Osteocyte (in vitro differentiated cells): ENCODE results near the gene ANG. TPM values are rescaled to one million over a fixed set of nuclear protein-coding genes. Genes with fewer than 3 reads are reported as not detected.

Source experiments
- DNase-seq: peaks from one replicate; pipeline ENCODE4 v3.0.0; 2021; ENCODE audit warnings: mixed read lengths; ENCODE audit not compliant: unreplicated experiment; ENCODE audit errors: extremely low spot score
- H3K27ac Mint-ChIP-seq: one replicate; pipeline ENCODE4 v1.8.0; 2021; ENCODE audit warnings: mild to moderate bottlenecking, mixed read lengths; ENCODE audit not compliant: unreplicated experiment
- H3K27me3 Mint-ChIP-seq: one replicate; pipeline ENCODE4 v1.8.0; 2021; ENCODE audit warnings: mixed read lengths; ENCODE audit not compliant: unreplicated experiment
- H3K36me3 Mint-ChIP-seq: one replicate; pipeline ENCODE4 v1.8.0; 2021; ENCODE audit warnings: mixed read lengths; ENCODE audit not compliant: unreplicated experiment
- H3K4me1 Mint-ChIP-seq: one replicate; pipeline ENCODE4 v1.8.0; 2021; ENCODE audit warnings: mixed read lengths; ENCODE audit not compliant: unreplicated experiment
- H3K4me3 Mint-ChIP-seq: one replicate; pipeline ENCODE4 v1.8.0; 2021; ENCODE audit warnings: mild to moderate bottlenecking, moderate library complexity, mixed read lengths; ENCODE audit not compliant: unreplicated experiment
- H3K9me3 Mint-ChIP-seq: one replicate; pipeline ENCODE4 v1.8.0; 2021; ENCODE audit warnings: mixed read lengths; ENCODE audit not compliant: unreplicated experiment
- total RNA-seq: library from RNA; stranded (reverse); gene quantifications from 2 replicates; pipeline ENCODE4 v1.2.1, GENCODE V29; 2021
- TF ChIP-seq, protein P1 (sequence below): fragments of 200-600 bp; sonication (generic); IDR thresholded peaks from 2 replicates; pipeline ENCODE4 v1.5.0; 2021; ENCODE audit warnings: antibody characterized with exemption, mild to moderate bottlenecking, moderate library complexity

The ANG gene
- total RNA-seq, 1 donor from 2014 or later = 7.4 TPM

GRCh38 chr14:20683891-20684661 lies 4.5 kb upstream of the ANG start, which contains the start of gene RNASE4:
Gene RNASE4, plus strand, starts transcription at chr14:20684560. Its CDS starts 14,812 bp downstream, at chr14:20699372.
- Mint-ChIP-seq H3K27ac (no peak within 1 kb of the TSS), H3K4me3 (no peak within 1 kb of the TSS), H3K9me3 (no peaks in the 10 kb centered on the region), H3K27me3 (no peaks in the 10 kb centered on the region), H3K4me1 (peaks cover 28% of the 10 kb centered on the region), H3K36me3 (no peaks in the 10 kb centered on the region)
- DNase-seq = peak; percentile 90
- TF ChIP-seq, protein P1, sequence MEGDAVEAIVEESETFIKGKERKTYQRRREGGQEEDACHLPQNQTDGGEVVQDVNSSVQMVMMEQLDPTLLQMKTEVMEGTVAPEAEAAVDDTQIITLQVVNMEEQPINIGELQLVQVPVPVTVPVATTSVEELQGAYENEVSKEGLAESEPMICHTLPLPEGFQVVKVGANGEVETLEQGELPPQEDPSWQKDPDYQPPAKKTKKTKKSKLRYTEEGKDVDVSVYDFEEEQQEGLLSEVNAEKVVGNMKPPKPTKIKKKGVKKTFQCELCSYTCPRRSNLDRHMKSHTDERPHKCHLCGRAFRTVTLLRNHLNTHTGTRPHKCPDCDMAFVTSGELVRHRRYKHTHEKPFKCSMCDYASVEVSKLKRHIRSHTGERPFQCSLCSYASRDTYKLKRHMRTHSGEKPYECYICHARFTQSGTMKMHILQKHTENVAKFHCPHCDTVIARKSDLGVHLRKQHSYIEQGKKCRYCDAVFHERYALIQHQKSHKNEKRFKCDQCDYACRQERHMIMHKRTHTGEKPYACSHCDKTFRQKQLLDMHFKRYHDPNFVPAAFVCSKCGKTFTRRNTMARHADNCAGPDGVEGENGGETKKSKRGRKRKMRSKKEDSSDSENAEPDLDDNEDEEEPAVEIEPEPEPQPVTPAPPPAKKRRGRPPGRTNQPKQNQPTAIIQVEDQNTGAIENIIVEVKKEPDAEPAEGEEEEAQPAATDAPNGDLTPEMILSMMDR = no peak

DNA sequence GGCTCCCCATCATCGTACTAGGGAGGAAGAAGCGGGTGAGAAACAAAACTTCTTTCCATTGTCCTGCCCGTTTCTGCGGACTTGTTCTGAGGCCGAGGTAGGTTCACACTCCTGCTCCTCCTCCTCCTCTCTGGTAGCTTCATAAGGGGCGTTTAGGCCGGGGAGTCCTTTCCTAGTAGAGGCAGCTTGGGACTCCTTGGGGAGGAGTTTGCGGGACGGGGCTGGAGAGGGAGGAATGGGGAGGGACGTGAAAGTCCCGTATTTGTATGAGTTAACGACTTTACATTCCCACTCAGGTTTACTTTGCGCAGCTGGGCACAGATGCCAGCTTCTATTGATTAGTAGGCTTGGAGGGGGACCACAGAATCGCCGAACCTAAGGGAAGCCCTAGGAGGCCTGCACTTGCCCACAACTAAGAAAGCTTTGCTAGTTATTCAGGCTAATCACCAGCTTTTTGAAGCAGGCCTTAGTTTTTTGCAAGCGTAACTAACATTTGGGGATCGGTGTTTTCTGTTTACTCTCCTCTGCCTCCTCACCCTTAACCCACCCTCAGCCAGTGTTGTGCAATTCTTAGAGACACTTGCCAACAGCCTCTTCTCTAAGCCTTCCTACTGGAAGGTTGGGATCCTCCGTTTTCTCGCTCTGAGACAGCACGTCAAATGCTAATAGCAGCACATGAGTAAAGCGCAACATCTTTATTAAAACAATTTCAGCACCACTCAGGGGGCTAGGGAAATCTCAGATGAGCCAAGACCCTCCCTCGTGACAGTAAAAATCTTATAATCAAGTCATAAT lies 3.7 kb upstream of the ANG start:
- no peak for DNase-seq
- Mint-ChIP-seq H3K9me3 (no peaks in the 10 kb centered on the region), H3K27me3 (no peaks in the 10 kb centered on the region), H3K36me3 (no peaks in the 10 kb centered on the region), H3K4me3 (no peak overlapping the region), H3K4me1 (peaks cover 28% of the 10 kb centered on the region), H3K27ac (no peak overlapping the region)
- TF ChIP-seq, protein P1 = no peak

DNA sequence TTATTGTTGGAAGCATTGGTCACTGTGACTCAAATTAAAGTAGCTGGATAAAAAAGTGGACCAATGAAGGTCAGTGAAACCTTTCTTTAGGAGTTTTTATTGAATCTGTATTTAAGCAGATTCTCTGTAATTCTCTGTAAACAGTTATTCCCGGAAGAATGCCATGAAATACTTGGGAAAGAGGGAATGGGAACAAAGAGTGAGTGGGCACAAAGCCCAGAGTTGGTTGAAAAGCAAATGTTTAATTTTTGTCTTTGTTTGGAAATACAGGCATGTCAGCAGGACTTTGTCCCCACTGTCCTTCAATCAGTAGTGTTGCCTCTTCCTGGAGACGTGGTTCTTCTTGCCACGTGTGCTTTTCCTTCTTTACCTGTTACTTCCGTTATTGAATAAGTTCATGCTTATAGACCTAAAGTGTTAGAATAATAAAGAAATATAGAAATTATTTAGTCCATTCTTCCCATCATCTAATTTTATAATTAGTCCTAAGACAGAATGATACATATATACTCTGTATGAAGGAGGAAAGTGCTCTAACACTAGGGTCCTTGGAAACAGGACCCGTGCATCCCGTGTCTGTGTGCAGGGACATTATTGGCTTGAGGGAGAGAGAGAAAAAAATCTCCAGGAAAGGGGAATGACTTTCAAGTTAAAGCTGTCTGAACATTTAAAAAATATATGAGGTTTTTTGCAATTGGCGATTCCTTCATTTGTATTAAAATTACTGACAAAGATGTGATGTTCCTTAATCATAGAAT lies 2.0 kb upstream of the ANG start:
- Mint-ChIP-seq H3K36me3 (no peaks in the 10 kb centered on the region), H3K4me3 (no peak overlapping the region), H3K4me1 (peaks cover 16% of the 10 kb centered on the region), H3K9me3 (no peaks in the 10 kb centered on the region), H3K27me3 (no peaks in the 10 kb centered on the region), H3K27ac (no peak overlapping the region)
- no peak for DNase-seq
- TF ChIP-seq, protein P1 = no peak

- H3K27ac Mint-ChIP-seq = no peak overlapping the region
- no peak for DNase-seq
- H3K4me1 Mint-ChIP-seq = peaks cover 13% of the 10 kb centered on the region
- H3K9me3 Mint-ChIP-seq = no peaks in the 10 kb centered on the region
- no peaks in the 10 kb centered on the region for H3K36me3 Mint-ChIP-seq
- H3K4me3 Mint-ChIP-seq = no peak overlapping the region
- no peaks in the 10 kb centered on the region for H3K27me3 Mint-ChIP-seq
- TF ChIP-seq, protein P1 = no peak
Measured at GRCh38 chr14:20687362-20688166, 1.0 kb upstream of the ANG start.
